GM18508 (cell line): ENCODE results near the gene TRPC5OS.

Experiments
- ATAC-seq: cut with Tn5 transposase; IDR thresholded peaks from one replicate; pipeline ENCODE4 v1.9.1; 2021; ENCODE audit warnings: moderate number of reproducible peaks; ENCODE audit not compliant: insufficient read depth, unreplicated experiment

The TRPC5OS gene

DNA sequence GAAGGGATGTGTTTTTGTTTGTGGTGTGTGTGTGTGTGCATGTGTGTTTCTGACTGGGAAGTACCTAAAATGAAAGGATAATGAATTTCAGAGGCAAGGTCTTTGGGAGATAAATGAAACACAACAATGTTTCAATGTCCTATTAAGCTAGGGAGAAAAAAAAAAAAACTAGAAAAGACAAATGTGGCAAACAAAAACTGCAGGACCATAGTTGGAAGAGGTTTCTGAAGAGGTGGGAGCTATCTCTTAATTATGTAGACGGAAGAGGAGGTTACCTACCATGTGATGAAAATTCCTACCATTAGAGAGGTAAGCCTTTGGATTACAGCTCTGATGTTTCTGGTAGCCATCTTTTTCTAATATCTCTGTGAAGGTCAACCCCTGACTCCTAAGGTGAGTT is at the start of gene TRPC5OS:
Gene TRPC5OS (plus strand): TSS at position 301 of the 400 bp plus-strand sequence. CDS start 25,669 bp downstream, outside the sequence.
- ATAC-seq, result no peak

- ATAC-seq, result no peak
Observed at GRCh38 chrX:111829345-111829744, 46.6 kb upstream of the TRPC5OS start.

- ATAC-seq, result no peak
Observed at GRCh38 chrX:111830571-111830970, 45.4 kb upstream of the TRPC5OS start.

GRCh38 chrX:111831343-111831742 is 44.6 kb upstream of the TRPC5OS start:
- ATAC-seq, result no peak

DNA sequence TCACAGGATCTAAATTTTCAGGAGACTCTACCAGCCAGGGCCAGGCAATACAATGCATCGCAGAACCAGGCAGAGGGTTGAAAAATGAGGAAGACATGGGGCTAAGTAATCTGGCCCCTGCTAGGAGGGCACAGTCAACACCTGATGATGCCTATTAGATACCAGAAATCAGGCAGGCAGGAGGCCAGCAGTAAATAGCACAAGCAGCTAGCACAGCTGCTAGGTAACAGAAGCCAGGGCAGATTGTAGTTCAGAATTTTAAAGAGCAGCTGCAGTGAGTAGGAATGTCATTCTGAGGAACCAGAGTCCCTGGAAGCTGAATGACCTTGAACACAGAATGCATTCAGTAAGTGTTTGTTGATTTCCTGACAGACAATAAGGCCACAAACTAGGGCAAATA is 38.8 kb upstream of the TRPC5OS start:
- ATAC-seq, result no peak

DNA sequence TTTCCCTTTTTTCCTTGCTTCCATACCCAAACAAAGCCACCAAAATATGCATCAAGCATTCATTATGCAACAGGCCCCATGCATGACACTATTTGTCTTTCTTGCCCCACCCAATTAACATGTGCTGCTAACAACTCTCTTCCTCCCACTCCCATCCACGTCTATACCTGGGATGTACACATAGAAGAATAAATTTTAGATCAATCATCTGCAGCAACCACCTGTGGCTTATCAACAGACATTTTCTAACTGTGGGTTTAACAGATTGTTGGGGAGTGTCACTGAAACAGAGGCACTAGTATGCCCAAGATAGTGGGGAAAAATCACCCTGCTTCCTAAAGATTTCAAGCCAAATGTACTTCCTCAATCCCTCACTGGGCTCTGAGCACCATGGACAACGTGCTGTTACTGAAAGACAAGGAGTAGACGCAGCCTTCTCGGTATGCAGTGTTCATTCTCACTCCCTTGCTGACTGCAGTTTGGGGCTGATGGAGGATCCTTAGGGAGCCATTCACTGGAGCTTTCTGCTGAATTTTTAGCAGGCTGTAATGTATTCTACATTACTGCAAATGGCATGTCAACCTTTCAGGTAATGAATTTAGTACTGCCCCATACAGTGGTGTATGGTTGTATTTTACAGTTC is 28.4 kb upstream of the TRPC5OS start:
- ATAC-seq, result no peak

GRCh38 chrX:111848541-111848940 is 27.4 kb upstream of the TRPC5OS start:
- no peak for ATAC-seq

DNA sequence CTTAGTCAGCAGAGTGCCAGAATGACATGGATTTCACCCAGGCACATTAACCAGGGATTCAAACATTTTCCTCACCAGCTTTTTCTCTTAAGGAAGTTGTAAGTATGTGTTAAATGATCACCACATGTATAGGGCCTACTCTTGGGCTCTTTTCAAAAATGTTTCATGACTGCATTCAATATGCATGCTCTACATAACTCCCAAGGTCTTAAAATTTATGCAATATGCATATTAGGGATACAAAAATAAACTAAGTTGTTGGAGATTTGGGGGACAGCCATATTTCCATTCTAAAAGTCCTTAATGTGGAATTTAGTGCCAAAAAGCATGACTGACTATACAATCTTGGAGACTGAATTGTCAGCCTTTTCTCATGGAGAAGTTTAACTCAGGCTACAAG is 25.0 kb upstream of the TRPC5OS start:
- no peak for ATAC-seq

DNA sequence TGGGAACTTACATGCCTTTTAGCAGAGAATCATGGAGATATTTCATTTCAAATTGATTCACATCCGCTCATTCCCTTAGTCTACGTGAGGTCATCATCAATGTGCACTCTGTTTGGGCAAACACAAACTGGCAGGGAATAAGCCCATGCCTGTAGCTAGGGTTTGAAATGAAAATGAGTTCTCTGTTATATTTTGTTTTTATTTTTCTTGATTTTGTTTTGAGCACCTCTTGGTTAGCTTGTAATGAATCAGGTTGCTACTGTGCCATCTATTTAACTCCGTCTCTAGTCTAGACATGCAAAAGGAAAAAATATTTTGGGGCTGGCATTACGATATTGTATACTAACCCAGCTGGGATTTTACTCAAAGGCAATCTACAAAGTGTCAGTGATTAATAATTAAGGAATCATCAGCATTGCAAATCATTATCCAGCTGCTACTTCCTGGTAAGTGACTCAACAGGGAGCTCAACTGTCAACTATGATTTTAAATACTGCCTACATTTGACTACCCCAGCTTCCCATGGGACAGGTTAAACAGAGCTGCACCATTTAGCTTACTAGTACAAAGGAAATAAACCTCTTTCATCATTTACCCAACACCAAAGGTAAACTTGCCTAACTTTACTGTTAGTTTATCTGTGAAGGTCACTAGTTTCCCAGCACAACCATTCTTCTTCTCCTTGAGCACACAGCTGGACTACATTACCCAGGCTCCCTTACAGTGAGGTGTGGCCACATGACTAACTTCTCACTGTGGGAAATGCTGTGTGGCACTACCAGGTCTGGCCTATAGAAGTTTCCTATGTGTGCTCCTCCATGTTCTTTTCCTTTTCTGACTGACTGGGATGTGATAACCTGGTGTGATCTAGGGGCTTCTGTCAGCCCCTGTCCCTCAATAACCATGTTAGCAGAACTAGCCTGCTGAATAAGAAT is 21.2 kb upstream of the TRPC5OS start:
- ATAC-seq, result no peak

GRCh38 chrX:111857534-111858060 is 18.4 kb upstream of the TRPC5OS start:
- no peak for ATAC-seq

DNA sequence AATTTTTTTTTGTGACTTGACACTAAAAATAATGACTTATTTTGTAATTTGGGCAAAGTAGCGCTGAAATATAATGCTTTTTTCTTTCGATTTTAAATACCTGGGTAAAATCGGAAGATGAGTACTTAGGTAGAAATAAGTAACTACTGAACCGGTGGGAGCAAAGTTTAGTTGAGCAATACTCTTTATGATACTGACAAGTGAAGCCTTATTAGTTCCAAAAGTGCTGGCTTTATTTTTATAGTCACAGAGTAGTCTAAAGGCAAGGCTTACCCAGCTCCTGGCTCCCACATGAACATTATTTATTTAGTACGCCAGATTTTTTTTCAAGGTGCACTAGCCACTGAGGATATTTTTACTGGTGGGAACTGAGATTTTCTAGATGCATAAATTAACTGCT is 14.4 kb upstream of the TRPC5OS start:
- ATAC-seq, result no peak

GRCh38 chrX:111867236-111867635 is 8.7 kb upstream of the TRPC5OS start:
- no peak for ATAC-seq

GRCh38 chrX:111868726-111869638 is 7.0 kb upstream of the TRPC5OS start:
- peak; percentile 57 for ATAC-seq

DNA sequence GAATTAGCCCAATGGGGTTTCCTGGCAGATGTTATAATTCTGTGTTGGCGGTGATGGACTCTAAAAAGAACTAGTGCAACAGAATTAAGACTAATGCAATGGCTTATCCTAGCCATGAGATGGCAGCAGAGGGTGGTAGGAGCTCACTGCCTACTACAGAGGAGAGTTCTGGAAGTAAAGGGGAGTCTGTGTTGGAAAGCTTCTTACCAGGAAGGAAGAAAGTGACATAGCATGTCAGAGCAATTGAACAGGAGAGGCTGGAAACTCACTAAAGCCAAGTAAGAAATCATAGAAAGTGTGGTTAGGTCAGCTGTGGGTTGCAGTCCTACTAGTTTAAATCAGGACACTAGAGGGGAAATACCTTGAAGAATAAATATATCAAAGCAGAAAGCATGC is 6.3 kb upstream of the TRPC5OS start:
- peak; percentile 59 for ATAC-seq

- no peak for ATAC-seq
Observed at GRCh38 chrX:111874241-111874640, 1.7 kb upstream of the TRPC5OS start.

DNA sequence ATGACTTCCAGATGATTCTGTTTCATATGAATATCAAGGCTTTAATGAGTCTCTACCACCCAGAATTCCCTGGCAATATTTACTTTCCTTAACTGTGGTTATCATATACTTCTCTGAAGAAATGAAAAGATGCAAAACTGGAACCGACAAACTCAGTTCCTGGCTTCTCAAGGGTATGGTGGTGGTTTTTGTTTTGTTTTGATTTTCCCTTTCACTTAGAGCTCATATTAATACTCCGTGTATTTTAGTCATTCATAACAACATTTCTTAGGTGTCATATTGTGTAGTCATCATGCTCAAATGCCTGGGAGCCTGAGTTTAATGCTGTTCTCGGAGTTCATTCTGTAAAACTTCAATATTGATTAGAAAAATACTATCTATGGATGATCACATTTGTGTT is 665 bp downstream of the TRPC5OS start:
- no peak for ATAC-seq

DNA sequence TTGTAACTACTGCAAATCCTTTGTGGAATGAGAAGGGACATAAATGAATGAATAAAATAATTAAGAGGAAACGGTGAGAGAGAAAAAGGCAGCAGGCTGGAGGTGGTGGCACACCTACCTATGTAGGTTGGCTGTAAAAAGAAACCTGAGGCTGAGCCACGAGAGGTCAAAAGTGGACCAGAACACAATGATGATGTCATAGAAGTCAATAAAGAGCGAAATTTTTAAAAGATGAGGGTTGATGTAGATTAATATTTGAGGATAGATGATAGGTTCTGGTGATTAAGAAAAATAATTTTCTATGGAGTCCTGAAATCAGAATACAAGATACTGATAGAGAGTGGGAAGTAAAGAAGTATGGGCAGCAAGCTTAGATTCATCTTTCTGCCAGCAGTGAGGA is 1.7 kb downstream of the TRPC5OS start:
- ATAC-seq, result no peak

DNA sequence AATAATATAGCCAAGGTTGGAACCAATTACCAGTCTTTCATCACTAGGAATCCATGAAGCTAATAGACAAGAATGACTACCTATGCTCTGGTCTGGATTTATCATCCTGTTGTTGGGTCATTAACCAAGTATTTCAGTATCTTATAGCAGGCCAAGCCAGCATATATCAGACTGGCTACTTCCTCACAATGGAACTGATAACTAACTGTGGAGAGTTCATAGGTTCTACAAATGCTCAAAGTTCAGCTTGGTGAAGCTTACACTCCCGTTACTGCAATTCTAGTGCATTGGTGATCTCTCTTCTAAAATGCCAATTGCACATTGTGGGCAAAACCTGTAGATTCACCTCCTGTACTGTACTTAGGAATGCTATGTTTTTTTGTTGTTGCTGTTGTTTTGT is 4.8 kb downstream of the TRPC5OS start:
- ATAC-seq, result no peak

- ATAC-seq, result no peak
Observed at GRCh38 chrX:111881715-111882114, 5.7 kb downstream of the TRPC5OS start.

DNA sequence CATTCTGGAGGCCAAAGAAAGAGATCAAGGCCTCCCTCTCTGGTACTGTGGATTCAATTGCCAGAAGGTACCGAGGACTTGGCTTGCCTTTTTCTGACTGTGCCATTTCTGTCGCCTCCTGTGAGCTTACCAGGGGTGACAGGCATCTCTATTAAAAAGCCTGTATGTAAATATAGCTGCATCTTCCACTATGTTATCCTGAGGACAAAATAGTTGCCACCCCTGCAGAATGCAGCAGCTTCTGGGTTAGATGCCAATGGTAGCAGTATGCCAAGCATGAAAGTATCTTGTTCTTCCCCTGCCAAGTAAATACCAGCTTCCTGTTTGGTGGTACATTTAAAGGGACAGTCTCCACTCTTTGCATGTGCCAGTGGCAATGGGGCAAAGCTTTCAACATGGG is 10.7 kb downstream of the TRPC5OS start:
- ATAC-seq, result no peak
